ENCODE results near the gene FAM76A.
"Not testable (repeated sequence)": the region's sequence is repeated elsewhere in the genome, so short reads cannot be mapped to it uniquely, and the experiment has no call there.

FAM76A gene

DNA sequence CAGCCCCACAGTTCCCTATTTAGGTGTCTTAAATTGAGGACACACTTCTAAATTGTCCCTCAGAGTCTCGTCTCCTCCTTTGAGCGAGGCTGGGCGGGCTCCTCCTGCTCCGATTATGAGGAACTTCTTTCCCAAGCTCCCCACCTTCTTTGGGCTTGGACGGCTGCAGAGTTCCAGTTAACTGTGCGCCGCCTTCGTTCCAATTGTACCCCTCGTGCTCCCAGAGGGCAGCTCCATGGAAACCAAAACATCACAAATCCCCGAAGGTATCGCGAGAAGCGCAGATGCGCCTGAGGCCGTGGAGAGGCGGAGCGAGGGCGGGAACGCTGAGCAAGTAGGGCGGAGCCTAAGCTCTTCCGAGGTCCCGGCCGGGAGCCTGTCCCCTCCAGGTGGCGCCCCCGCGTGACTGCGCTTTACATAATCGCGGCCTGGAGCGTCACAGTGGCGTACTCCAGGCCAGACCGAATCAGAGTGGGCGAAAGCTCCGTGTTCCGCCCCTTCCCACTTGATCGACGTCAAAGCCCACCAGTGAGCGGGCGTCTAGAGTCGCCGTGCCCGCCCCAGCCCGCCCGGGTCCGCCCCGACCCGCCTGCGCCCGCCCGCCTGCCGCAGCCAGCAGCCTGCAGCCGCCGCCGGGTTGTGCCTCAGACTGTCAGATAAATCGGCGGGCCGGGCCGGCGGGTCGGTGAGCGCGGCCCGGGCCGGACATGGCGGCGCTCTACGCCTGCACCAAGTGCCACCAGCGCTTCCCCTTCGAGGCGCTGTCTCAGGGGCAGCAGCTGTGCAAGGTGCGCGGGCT is at the start of gene FAM76A:
FAM76A (plus strand) TSS at position 588 of the 799 bp plus-strand sequence; CDS start at position 708, 120 bp downstream.
- peak; percentile 83 for FAIRE-seq

DNA sequence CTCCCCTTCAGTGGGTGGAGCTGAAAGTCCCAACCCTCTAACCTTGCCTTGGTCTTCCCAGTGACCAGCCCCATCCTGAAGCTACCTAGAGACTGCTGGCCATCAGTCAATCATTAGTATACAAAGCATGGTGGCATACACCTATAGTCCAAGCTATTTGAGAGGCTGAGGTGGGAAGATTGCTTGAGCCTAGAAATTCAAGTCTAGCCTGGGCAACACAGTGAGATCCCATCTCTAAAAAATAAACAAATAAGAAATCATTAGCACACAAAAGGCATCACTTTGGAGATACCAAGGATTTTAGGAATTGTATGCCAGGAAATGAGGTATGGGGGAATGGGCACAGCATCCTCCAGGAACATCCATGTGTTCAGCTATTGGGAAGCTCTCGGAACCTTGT is 49.4 kb upstream of the FAM76A start:
- FAIRE-seq, result no peak

DNA sequence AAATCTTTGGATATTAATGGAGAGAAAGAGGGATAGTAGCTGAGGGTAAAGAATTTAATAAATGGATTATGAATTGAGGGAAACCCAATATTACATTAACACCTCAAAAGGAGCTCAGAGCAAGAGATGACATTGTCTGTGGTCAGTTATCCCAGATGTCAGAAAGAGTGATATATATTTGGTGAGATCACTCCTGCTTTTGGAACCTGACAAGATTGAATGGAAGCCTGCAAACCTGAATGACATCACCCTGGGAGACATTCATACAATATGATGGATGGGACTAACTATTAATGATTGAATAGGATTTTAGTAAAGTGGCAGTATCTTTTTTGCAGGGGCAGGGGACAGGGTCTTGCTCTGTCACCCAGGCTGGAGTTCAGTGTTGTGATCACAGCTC is 47.0 kb upstream of the FAM76A start:
- FAIRE-seq, result no peak

DNA sequence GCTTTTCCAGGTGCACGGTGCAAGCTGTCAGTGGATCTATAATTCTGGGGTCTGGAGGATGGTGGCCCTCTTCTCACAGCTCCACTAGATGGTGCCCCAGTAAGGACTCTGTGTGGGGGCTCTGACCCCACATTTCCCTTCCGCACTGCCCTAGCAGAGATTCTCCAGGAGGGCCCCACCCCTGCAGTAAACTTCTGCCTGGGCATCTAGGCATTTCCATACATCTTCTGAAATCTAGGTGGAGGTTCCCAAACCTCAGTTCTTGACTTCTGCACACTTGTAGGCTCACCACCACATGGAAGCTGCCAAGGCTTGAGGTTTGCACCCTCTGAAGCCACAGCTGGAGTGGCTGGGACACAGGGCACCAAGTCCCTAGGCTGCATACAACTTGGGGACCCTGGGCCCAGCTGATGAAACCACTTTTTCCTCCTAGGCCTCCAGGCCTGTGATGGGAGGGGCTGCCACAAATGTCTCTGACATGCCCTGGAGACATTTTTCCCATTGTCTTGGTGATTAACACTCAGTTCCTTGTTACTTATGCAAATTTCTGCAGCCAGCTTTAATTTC is 45.5 kb upstream of the FAM76A start:
- FAIRE-seq, result not testable (repeated sequence)

DNA sequence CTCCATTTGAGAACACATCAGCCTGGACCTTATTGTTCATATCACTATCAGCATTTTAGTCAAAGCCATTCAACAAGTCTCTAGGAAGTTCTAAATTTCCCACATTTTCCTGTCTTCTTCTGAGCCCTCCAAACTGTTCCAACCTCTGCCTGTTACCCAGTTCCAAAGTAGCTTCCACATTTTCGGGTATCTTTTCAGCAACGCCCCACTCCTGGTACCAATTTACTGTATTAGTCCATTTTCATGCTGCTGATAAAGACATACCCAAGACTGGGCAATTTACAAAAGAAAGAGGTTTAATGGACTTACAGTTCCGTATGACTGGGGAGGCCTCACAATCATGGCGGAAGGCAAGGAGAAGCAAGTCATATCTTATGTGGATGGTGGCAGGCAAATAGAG is 44.2 kb upstream of the FAM76A start:
- not testable (repeated sequence) for FAIRE-seq

DNA sequence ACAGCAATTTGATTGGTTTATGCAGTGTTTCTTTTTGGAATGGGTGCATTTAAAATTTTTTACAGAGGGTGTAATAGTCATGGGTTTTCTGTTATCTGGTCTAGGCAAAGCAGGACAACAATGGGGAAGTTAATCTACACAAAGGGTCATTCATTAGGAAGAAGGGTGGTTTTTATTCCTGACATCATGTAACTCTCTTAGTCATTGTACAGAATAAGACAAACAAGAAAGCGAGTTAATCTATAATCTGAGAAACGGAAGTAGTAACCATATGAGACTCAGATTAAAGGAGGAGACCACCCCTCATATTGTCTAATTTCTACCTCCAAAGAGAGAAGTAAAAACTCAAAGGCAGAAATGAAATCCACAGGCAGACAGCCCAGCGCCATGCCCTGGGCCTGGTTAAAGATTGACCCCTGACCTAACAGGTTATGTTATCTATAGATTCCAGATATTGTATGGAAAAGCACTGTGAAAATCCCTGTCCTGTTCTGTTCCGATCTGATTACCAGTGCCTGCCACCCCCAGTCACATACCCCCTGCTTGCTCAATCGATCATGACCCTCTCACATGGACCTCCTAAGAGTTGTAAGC is 43.3 kb upstream of the FAM76A start:
- FAIRE-seq, result no peak

DNA sequence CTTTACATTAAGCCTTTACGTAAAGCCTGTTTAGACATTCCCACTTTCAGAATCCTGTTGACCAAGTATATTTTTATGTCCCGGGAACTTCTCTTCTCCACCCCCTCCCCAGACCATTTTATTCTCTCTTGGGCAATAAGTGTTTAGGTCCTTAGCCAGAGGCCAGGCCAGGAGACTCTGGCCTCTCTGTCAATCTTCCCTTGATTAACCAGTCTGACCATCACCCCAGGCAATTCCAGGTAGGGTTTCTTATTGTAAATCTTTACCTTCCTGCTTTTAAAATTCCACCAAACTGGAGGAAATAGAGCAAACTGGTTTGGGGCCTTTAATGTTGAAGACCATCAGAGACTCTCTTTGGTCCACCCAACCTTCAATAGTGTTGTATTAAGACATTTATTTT is 41.6 kb upstream of the FAM76A start:
- no peak for FAIRE-seq

DNA sequence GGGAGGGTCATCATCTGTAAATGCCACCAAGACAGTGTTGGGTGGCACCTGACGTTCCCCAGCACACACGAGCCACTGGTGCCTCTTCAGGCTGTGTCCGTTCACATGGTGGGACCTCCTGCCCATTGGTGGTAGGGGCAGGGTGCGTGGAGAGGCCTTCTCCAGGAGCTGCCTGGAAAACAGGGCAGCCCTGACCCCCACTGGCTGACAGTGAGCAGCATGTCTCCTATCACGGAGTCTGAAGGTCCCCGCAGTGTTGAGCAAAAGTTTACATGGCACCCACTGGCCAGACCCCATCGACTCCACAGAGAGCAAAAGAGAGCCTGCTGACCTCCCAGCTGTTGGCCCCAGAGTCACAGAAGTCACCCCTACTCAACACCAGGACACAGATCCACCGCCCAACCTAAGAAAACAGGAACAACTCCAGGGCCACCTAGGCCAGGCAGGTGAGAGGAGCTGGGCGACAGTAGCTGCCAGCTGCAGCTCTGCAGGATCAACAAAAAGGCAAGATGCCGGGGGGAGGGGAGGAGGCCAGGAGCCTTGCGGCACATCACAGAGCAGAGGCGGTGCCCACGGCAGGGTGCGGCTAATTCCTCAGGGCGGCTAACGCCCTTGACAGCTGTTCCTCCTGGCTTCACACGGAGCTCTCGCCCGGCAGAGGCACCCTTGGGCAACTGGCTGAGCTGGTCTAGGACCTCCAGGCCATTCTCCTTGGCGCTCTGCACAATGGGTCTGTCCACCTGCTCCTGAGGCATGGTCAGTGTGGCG is 39.4 kb upstream of the FAM76A start:
- no peak for FAIRE-seq

DNA sequence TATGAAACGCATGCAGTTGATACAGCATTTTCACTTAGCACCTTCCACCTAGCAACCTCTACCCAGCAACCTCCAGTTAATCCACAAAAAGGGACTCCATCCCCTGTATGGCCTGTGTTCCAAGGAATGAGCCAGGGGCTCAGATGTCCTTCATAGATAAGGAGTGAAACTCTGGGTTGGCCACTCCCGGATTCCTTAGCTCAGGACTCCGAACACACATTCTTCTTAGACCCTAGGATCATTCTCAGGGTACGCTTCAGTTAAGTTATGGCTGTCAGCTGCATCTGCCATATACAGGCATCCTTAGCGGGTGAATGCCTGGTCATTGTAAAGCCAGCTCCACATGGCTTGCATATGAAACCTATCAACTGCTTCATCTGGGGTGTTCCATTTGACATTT is 37.9 kb upstream of the FAM76A start:
- no peak for FAIRE-seq

DNA sequence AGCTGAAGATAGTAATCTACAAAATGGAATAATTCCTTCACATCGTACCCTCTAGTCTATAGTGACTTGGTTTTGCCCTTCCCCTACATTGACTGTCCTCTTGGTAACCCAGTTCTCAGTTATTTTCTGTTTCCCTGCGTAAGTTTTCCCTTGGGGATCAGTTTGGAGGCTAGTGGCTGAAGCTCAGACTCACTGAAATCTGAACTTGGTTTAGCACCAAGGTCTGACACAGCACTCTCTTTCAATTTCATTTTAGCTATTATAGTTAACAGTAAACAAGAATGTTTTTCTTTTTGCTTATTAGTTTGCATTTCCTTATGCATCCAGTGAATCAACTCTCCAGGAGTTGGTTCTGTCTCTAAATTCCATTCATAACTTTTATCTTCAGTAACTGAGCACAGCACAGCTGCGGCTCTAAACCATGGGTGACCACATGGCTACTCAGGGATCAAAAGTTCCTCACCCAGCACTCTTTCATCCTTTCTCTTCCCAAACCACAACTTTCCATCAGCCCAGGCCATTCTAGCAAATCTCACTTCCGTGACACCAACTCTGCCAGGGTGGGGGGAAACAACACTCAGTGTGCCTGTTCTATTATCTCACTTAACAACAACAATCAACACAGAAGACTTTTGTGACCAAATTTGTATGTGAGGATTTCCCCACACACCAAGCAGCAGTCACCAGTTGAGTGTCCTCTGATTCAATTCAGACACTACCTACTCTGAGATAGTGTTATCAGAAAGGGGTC is 36.2 kb upstream of the FAM76A start:
- FAIRE-seq, result no peak

DNA sequence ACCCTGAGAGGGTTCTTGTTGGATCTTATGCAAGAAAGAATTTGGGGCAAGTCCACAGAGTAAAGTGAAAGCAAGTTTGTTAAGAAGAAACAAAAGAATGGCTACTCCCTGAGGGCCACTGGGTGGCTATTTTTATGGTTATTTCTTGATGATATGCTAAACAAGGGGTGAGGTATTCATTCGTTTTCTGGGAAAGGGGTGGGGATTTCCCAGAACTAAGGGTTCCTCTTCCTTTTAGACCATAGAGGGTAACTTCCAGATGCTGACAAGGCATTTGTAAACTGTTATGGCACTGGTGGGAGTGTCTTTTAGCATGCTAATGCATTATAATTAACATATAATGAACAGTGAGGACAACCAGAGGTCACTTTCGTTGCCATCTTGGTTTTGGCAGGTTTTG is 35.6 kb upstream of the FAM76A start:
- no peak for FAIRE-seq

DNA sequence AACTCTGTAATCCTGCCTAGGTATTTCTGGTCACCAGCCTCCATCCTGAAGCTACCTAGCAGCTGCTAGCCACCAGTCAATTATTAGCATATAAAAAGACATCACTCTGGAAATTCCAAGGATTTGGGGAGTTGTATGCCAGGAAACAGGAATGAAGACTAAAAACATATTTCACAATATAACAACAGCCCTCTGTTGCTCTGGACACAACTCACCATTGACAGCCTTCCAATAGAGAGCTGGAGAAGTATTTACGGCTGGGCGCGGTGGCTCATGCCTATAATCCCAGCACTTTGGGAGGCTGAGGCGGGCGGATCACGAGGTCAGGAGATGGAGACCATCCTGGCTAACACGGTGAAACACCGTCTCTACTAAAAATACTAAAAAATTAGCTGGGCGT is 28.9 kb upstream of the FAM76A start:
- not testable (repeated sequence) for FAIRE-seq

DNA sequence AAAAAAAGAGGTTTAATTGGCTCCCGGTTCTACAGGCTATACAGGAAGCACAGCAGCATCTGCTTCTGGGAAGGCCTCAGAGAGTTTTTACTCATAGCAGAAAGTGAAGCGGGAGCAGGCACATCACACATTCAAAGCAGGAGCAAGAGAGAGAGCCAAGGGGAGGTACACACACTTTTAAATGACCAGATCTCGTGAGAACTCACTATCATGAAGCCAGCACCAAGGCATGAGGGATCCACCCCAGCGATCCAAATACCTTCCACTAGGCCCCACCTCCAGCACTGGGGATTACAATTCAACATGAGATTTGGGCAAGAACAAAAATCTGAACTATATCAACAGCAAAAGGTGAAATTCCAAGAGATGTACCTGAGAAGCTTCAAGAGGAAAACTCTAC is 20.8 kb upstream of the FAM76A start:
- no peak for FAIRE-seq

DNA sequence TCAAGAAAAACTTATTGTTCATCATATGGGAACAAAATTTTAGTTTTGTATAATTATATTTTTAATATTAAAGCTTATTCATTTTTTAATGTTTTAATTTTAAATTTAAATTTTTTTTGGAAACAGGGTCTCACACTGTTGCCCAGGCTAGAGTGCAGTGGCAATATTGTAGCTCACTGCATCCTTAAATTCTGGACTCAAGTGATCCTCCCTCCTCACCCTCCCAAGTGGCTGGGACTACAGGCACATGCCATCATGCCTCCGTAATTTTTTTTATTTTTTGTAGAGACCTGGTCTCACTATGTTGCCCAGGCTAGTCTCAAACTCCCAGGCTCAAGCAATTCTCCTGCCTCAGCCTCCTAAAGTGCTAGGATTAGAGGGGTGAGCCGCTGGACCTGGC is 20.2 kb upstream of the FAM76A start:
- no peak for FAIRE-seq

DNA sequence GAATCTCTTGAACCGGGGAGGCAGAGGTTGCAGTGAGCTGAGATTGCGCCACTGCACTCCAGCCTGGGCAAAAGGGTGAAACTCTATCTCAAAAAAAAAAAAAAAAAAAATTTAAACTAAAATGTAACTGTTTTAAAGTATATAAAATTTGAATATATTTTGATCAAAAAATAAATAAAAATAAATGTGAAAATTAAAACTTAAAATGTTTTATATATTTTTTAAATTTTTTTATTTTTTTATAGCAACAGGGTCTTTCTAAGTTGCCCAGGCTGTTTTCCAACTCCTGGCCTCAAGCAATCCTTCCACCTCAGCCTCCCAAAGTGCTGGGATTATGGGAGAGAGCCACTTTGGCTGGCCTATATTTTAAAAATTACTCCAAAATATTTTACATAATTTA is 15.2 kb upstream of the FAM76A start:
- no peak for FAIRE-seq

DNA sequence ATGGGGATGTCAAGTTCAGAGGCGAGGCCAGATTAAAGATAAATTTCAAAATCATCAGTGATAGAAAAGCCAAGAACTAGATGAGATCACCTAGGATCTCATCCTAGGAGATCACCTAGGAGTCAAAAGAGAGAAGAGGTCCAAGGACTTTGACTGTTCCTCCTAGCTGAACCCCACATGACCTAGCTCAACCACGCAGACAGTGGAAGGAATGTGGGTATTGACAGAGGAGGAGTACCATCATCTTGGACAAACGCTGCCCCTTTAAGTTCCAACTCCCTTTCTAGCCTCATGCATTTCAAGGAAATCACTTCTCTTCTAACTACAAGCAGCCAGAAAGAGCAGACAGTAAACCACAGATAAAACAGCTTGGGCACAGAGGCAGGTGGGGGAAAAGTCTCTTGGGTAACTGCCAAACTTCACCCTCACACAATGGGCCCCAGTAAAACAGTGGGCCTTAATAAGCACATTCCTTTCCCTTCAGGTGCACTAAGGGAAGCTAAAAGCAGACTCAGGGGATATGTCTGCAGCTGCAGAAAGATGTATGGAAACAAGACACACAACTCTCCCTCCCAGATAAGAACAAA is 12.5 kb upstream of the FAM76A start:
- no peak for FAIRE-seq

DNA sequence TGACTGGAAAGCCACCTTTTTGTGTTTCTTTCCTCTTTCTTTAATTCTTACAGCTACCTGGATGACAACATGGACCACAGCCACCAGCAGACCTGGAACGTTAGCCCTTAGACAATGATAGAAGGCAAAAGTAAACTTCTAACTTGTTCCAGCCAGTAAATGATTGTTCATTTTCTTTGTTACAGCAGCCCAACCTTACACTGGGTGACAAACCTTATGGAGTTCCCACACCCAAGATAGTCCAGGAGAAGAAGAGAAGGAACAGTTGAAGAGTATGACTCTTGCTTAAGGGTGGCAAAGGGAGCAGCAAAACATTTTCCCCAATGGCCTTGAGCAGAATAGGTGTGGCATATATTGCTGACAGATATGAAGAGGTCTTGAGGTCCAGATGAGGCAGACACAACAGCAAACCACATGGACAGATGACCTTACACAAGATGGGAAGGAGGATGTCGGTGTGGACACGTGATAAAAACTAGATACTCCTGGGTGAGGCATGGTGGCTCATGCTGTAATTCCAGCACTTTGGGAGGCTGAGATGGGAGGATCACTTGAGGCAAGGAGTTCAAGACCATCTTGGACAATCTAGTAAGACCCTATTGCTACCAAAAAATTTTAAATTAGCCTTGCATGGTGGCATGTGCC is 11.8 kb upstream of the FAM76A start:
- no peak for FAIRE-seq

DNA sequence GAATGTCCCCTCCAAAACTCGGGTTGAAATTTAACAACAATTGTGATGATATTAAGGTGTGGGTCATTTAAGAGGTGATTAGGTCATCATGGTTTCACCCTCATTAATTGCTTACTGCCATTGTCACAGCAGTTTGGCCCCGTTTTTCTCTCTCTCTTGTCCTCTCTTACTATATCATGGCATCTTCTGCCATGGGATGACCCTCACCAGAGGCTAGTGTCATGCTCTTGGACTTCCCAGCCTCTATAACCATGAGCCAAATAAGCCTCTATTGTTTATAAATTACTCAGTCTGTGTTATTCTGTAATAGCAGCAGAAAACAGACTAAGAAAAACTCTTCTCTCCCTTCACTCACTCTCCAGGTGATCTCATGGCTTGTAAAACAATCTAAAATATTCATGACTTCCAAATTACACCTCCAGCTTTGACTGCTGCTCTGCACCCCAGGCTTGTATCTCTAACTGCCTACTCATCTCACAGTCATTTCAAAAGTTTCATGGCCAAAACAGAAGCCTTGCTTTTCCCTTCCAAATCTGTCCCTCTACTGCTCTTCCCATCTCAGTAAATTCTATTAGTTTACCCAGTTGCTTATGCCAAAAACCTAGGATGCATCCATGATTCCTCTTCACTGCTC is 9.4 kb upstream of the FAM76A start:
- FAIRE-seq, result no peak

DNA sequence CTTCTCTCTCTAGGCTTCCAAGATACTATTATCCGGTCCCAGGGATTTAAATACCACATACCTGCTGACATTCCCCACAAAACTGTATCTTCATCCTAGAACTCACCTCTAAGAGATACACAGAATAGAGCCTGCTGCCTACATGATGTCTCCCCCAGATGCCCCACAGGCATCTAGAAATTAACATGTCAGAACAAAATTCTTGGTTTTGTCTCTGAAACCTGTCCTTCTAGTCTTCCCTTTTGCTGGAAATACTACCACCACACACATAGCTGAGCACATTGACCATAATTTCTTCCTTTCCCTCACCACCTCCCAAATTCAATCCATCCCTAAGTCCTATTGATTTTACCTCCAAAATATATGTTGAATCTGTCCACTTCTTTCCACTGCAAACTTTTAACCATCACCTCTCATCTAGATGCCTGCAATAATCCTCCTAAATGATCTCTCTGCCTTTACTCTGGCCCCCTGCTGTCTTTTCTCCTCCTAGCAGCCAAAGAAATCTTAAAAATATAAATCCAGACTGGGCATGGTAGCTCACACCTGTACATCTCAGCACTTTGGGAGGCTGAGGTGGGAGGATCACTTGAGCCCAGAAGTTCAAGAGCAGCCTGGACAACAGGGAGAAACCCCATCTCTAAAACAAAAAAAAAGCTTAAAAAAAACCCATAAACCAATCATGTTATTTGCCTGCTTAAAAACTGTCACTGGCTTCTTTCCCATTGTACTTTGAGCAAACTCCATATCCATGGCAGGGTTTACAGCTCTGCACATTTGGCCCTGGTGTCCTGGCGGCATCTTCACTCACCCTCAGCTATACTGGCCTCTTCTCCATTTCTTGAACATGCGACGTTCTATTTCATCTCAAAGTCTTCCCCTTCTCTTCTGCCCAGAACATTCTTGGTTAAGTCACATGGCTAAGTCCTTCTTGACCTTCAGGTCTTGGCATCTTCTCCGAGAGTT is 6.2 kb upstream of the FAM76A start:
- FAIRE-seq, result no peak

DNA sequence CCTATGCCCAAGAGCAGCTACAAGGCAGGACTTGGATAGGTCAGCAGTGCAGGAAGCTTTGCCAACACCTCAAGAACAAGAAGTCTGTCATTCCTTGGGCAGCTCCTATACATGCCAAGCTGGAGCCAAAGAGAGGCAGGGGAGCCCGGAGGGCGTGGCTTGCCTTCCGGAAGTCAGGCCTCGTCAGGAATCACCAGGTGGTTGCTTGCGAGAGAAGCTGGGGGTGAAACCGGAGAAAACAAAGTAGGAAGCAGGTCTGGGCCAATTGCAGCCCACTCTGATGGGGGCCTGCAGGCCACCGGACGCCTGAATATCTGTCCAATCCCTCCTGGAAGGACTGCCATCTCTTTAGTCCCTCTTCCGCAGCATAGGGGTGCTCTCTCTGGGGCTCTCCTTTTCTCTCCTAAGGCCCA is 794 bp upstream of the FAM76A start:
- FAIRE-seq, result no peak
